Smooth muscle cell of the brain vasculature (primary cell): ENCODE data around the gene TK2.

Experiments used
- DNase-seq: peaks from one replicate; pipeline ENCODE4 v3.0.0-alpha.2; 2012; ENCODE audit warnings: low read depth, low spot score

Gene TK2

DNA sequence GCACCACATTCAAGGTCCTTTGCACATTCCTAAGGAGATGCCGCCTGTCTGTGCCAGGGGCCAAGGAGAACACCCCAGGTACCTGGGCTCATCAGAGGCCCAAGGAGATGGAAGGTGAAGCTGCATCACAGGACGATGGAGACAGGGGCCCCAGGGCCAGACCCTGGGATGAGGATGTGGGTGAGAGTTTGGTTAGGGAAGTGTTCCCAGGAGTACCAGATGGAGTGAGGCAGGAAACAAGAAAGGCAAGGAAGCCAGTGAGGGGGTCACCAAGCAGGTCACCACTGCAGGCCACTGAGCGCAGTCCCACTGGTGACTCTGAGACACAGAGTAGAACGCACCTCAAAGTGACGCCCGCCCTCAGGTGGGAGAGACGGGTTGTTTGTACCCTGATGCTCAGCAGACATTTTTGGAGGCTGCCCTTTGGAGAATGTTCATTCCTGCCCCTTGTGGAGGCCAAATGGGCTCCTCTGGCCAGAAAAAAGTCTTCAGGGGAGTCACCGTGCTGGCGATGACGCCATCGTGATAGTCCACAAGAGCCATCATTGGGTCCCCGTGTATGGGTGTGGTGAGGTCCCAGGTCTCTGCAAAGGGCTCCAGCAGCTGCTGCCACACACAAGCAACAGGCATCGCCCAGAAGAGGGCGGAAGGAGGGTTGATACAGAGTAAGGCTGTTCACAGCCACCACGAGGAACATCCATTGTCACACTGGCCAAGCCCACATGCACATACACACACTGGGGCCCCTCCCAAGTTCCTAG is 65.3 kb downstream of the TK2 start:
- DNase-seq: no peak

GRCh38 chr16:66483689-66484452 is 66.1 kb downstream of the TK2 start:
- peak; percentile 35 for DNase-seq

DNA sequence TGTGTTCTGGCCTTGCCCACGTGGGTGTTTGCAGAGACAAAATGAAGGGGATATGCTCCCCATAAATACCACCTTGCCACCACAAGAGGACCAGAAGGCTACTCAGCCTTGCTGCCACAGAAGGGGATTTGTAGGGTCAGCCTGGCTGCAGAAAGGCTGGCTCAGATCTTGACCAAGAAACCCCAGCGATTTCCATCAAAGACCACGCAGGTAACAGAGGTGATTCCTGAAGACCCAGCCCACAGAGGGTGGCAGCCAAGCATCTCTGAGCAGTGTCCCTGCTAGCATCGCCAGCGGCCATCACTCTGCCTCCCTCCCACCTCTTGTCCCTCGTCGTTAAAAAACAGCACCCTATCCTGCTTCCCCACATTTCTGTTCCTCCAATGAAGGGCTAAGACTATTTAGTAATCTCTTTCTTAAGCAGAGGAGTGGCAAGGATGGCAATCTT is 68.0 kb downstream of the TK2 start:
- DNase-seq: no peak

GRCh38 chr16:66481081-66481942 is 68.6 kb downstream of the TK2 start:
- DNase-seq: no peak

GRCh38 chr16:66480265-66481080 is 69.4 kb downstream of the TK2 start:
- no peak for DNase-seq

- DNase-seq: no peak
Measured at GRCh38 chr16:66479661-66480264, 70.2 kb downstream of the TK2 start.

GRCh38 chr16:66478733-66479511 is 71.0 kb downstream of the TK2 start:
- DNase-seq: no peak

- no peak for DNase-seq
Measured at GRCh38 chr16:66477028-66477515, 72.8 kb downstream of the TK2 start.

- no peak for DNase-seq
Measured at GRCh38 chr16:66476328-66477027, 73.4 kb downstream of the TK2 start.

DNA sequence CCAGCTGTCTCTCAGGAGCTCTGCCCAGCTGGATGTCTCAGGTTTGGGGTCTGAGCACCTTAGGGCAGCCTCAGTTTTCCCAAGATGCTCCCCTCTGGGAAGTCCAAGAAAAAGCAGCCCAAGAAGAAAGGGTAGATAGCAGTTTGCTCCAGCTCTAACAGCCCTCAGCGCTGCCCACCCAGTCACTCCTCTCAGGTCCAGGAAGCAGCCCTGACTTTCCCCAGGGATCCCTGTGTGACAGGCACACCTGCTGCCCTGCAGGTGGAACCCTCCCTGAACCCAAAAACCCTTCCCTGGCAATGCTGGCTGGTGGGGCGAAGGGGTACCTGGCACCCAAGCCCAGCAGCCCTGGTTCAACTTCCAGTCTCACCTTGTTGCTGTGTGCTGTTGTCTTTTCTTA is 74.7 kb downstream of the TK2 start:
- DNase-seq: no peak

DNA sequence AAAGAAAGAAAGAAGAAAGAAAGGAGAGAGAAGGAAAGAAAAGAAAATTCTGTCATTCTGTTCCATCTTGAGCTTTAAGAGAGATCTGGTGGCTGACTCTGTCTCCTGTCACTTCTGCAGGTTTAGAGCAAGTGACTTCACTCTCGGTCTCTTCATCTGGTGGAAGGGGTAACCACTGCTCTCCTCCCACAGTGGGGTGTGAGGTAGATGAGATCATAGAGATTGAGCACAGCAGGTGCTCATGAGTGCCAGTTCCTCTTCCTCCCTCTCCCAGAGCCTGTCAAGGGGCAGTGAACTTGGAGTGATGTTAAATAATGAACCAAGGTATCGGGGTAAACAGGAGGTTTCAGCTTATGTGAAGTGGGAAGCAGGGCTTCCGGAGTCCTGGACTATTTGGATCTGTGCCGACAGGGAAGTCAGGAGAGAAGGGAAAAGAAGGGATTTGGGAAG is 75.1 kb downstream of the TK2 start:
- DNase-seq: no peak

DNA sequence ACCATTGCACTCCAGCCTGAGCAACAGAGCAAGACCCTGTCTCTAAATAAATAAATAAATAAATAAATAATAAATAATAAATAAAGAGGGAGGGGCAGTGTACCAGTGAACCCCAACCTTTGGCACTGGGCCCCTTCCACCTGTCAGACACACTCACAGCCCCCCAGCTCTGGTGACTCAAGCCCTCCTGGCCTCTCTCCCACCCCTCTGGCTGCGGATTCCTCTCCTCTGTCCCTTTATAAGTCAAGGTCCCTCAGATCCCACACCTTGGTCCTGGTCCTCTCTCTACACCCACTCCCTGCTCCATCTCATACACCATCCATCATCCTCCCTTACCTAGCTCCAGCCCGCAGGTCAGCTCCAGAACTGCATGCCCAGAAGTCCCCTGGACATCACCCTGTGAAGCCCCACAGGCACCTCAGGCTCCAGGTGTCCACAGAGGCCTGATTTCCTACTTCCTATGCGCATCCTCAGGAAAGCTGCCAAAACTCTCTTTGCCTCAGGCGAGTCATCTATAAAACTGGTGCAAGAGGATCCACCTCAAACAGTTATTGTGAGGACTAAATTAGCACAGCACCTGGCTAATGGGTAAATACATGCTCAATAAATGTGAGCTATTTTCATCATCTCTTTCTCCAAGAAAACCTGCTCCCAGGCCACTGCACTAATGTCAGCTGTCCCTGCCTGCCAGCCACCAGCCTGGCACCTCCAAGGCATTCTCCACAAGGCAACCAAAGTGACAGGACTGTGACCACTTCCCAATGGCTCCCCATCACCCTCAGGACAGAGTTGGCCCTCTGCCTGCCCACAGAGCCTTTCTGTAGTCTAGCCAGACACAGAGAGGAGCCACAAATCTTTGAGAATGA is 76.0 kb downstream of the TK2 start:
- DNase-seq: no peak

DNA sequence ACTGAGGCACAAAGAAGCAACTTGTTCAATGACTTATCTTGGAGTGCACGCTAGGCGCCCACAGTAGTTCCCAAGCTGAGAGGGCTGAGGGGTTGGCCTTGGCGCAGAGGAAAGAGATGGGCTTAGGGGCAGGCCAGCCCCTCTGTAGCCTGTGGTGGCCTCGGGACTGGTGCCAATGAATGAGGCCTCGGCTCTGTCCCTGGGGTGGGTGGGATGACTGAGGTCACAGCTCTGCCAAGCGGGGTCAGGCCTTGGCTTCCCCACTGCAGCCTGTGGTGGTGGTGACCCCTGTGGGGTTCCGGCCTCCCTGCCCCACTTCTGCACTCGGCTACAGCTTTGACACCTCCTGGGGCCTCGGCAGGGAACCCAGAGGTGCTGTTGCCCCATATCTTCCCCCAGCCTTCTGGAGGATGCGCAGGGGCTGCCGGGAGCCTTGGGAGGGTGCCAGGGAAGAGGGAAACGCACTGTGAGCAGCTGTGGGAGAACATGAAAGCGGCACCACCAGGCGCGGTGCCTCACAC is 76.8 kb downstream of the TK2 start:
- no peak for DNase-seq

DNA sequence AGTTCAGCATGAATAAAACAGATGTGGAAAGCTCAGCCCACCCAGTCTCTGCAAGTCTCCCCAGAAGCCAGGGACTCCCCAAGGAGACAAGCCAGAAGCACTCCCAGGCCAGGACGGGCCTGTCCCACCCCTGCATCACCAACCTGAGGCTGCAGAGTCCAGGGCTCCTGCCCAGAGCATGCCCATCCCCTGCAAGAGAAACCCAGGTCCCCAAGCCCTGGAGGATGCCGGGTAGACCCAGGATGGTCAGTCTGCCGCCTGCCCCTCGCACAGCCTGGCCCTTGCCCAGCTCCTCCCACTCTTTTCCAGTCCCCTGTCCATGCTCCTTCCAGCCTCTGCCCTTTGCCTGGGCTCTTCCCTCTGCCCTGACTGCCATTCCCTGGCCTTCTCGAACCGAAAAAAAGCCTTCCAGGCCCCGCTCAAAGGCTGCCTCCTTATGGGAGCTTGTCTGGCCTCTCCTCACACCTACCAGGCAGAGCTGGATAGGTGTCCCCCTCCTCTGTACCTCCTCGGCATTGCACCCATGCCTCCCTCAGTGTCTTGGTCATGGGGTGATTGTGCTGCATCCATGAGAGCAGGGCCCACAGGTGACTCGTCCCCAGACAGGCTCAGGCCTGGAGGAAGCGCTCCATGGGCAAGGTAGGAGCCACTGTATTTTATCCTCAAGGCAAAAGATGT is 78.1 kb downstream of the TK2 start:
- no peak for DNase-seq

DNA sequence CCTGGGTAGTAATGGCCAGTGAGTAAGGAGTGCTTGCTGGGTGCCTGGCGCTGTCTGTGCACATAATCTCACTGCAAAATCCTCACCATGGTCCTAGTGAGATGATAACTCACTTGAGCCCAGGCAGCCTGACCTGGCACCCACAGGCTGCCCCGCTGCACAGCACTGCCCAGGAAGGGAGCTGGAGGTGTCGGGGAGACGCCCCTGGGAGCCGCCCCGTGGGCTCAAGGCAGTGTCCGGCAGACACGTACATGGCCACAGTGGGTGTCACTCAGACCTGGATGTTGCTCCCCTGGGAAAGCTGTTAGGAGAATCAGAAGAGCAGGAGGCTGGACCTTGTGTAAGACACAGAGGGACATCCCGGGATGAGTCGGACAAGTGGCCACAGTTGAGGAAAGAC is 78.7 kb downstream of the TK2 start:
- DNase-seq: no peak

DNA sequence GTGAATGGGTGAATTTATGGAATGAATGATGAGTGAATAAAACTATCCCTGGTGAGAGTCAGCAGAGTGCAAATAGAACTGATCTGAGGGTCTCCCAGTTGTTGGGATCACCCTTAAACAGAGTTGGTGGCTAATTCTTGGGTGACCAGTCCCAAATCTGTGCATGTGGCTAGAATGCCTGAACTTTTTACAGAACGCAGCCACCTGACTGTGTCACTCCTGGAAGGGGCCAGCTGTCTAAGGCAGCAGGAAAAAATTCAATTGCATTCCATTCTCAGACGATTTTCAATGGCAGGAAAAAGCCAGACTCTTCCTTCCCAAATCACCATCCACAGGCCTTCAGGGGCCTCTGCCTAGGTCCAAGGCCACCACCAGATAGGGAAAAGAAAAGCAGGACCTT is 79.4 kb downstream of the TK2 start:
- DNase-seq: no peak

DNA sequence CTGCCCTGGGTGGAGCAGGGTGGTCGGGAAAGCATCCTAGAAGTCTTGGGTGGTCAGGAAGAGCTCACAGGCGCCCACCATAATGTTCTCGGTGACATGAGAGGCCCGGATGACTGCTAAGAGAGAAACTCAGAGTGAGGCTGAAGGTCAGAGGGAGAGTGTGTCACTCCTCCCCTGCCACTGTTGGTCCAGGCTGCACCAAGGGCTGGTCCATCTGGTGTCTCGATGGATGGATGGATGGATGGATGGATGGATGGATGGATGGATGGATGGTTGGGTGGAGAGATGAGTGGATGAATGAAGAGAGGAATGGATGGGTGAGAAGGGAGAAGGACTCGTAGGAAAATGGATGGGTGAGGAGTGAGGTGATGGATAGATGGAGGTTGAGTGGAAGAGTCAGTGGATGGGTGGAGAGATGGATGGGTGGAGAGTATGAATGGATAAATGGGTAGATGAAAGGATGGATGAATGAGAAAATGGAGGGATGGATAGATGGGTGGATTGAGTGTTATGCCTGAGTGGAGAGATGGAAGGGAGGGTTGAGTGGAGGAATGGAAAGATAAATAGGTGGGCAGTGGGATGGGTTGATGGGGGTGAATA is 79.9 kb downstream of the TK2 start:
- DNase-seq: no peak
